ENCODE data around the gene ZNF433. TPM values are rescaled to one million over a fixed set of nuclear protein-coding genes. Genes with fewer than 3 reads are reported as not detected.

Gene ZNF433
- 26.7 TPM for total RNA-seq

DNA sequence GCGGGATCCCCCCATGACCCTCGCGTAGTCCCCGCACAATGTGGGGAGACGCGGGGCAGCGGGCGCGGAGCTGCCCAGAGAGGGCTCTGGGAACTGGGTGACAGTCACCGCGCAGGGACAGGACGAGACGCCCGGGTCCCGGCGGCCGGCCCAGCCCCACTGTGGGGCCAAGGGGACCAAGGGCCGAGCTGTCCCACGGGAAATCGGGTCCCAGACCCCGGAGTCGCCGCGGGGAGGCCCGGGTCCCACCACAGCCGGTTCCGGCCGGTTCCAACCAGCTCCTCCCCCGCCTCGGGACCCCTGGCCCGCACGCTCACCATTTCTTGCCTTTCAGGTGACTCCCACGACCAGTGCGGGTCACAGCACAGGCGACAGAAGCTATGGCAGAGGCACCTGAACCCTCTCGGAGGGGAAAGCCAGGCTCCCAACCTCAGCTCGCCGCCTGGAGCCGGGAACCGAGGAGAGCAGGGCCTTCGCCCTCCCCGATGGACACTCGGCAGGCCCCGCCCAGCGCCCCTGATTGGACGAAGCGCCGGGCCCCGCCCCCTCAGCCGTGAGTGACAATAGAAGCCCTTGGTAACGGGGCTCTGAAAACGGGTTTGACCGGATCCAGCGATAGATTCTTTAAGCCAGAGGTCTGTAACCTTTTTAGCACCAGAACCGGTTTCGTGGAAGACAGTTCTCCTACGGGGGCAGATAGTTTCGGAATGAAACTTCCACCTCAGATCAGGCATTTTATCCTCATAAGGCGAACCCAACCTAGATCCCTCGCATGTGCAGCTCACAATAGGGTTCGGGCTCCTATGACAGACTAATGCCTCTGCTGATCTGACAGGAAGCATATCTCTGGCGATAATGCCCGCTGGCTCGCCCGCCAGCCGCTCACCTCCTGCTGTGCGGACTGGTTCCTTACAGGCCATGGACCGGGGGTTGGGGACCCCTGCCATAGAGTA, at the start of gene ZNF433:
ZNF433 (minus strand) TSS at position 460 of the 953 bp plus-strand sequence; CDS start at position 320, 140 bp downstream.

DNA sequence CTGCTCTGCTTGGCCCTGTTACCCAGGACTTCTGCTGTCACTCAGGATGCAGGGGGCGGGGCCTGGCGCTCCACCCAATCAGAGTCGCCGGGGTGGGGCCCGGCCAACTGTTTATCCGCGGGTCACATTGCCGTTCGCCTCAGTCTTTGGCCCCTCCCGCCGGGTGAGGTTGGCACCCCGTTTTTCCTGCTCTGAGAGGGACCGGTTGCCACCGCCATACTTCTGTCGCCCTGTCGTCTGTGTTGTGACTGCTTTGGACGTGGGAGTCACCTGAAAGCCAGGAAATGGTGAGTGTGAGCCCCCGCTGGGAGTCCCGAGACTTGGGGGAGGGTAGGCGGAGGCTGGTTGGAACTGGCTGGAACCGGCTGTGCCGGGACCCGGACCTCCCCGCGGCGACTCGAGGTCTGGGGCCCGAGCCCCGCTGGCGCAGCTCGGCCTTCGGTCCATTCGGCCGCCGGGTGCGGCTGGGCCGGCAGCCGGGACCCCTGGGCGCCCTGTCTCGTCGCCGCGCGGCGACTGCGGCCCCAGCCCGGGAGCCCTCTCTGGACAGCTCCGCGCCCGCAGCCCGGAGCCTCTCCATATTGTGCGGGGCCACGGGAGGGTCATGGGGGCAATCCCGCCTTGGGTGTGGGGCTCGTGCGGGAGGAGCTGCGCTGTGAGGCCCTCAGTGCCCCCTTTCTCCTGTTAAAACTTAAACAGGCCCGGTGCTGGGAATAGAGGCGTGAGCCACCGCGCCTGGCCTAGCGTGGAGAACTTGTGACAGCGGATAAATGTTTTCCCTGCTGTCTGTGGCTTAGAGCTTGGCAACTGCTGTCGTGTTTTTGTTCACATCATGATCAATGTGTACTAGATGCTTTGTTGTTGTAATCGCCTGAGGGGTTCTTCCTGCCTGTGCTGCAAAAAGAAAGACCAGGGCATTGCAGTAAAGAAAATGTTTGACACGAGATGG, 29.4 kb upstream of the ZNF433 start, which contains the start of gene ZNF844:
ZNF844 (plus strand) TSS at position 142 of the 949 bp plus-strand sequence; CDS start at position 285, 143 bp downstream.

GRCh38 chr19:12052497-12053169, 17.2 kb upstream of the ZNF433 start, which contains the start of gene ZNF878:
Gene ZNF878, minus strand, starts transcription at chr19:12052961. Its CDS starts 160 bp downstream, at chr19:12052801.

GRCh38 chr19:11964858-11965645, 70.4 kb downstream of the ZNF433 start, which contains the start of gene ZNF763:
Gene ZNF763, plus strand, starts transcription at chr19:11965040. Its CDS starts 169 bp downstream, at chr19:11965209.

Small RNA genes within 50 kb of the gene (small RNA-seq; reads per million reads assigned to genes)
- not detected for gene RNA5SP464 (ENCODE audit: low replicate concordance)
- gene RNA5SP465 (ENCODE audit: low replicate concordance) = not detected
- gene RNA5SP466 (ENCODE audit: low replicate concordance) = not detected

Other genes with a start within 250 kb of the ZNF433 start
- 3.8 TPM for gene ZNF491, start 237.2 kb downstream of the ZNF433 start, total RNA-seq
- 17.0 TPM for gene ZNF440, start 221.4 kb downstream of the ZNF433 start, total RNA-seq
- gene ZNF439, start 187.0 kb downstream of the ZNF433 start, total RNA-seq = 15.8 TPM
- gene ZNF69, start 147.9 kb downstream of the ZNF433 start, total RNA-seq = 23.3 TPM
- 15.2 TPM for gene ZNF700, start 110.6 kb downstream of the ZNF433 start, total RNA-seq
- gene ZNF763, start 70.6 kb downstream of the ZNF433 start, total RNA-seq = 8.5 TPM
- 0.93 TPM for gene ZNF878, start 17.3 kb upstream of the ZNF433 start, total RNA-seq
- gene ZNF844, start 29.1 kb upstream of the ZNF433 start, total RNA-seq = 27.0 TPM
- gene ZNF20, start 104.7 kb upstream of the ZNF433 start, total RNA-seq = 13.5 TPM
- 22.8 TPM for gene ZNF625, start 121.1 kb upstream of the ZNF433 start, total RNA-seq
- 17.4 TPM for gene ZNF136, start 127.4 kb upstream of the ZNF433 start, total RNA-seq